ENCODE measurements around the gene MT1A.
"Not testable (repeated sequence)": the region's sequence is repeated elsewhere in the genome, so short reads cannot be mapped to it uniquely, and the experiment has no call there.

MT1A gene

DNA sequence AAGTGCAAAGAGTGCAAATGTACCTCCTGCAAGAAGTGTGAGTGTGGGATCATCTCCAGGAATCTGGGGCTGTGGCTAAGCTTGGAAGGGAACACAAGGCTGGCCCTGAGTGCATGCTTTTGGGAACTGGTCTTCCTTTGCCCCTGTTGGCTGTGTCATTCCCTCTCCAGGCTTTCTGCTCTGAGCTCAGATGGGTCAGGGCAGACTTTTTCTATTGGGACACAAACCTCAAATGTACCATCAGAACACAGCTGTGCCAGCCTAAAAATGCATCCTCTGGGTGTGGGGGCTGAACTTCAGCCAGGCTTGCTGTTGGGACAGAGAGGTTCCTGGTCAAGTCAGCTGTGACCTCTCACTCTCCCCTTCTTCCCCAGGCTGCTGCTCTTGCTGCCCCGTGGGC, 14.1 kb downstream of the MT1A start:
- no peak for DNase-seq (ENCODE audit: low read depth in 2 of 3, low spot score in 2 of 3)

DNA sequence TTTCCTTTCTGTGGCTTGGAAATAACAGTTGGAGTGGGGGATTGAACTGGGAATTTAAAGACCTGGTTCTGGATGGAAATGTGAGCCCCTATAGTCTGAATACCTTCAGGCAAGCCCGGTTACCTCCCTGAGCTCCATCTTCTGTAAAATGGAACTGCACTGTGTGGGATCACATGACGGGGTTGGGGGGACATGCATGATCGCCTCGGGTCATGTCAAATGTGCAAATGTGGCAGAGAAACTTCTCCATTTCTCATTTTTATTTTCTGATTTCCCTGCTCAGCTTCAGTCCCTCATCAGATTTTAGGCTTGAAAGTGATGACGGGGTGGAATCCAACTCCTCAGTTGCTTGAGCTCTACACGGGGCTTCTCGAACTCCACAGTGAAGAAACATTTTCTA, 14.8 kb downstream of the MT1A start:
- DNase-seq (ENCODE audit: low read depth in 2 of 3, low spot score in 2 of 3), result no peak

DNA sequence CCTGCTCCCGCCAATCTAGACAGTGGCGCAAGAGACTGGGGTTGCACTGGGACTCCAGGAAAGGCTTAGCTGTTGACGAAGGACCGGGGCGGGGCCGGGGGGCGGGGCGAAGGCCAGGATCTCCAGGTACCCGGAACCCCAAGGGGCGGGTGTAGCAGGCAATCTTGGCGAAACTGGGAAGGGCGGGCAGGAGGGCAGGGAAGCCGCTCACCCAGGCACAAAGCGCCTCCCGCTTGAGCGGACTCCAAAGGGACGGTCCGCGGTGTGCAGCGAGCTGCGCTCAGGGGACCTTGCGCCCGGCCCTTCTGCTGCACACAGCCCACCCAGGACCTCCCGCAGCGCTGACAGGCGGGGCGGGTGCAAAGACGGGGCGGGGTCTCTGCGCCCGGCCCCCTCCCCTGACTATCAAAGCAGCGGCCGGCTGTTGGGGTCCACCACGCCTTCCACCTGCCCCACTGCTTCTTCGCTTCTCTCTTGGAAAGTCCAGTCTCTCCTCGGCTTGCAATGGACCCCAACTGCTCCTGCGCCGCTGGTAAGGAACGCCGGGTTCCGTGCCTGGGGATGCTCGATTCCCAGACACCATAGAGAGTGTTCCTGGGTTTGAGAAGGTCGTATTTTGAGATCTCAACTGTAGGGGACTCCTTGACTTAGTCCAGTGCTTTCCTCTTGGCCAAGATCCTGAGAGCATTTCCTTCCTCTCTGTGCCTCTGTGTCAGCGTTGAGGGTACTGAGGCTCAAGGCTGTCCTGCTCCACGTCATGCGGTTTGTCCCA, 19.3 kb downstream of the MT1A start, which contains the start of gene MT1F:
TSS of gene MT1F (plus strand) at position 405 of the 772 bp plus-strand sequence. CDS start at position 505, 100 bp downstream.
- DNase-seq (ENCODE audit: low read depth in 2 of 3, low spot score in 2 of 3), result peak in 2 of 3 experiments; percentile 41 to 68

DNA sequence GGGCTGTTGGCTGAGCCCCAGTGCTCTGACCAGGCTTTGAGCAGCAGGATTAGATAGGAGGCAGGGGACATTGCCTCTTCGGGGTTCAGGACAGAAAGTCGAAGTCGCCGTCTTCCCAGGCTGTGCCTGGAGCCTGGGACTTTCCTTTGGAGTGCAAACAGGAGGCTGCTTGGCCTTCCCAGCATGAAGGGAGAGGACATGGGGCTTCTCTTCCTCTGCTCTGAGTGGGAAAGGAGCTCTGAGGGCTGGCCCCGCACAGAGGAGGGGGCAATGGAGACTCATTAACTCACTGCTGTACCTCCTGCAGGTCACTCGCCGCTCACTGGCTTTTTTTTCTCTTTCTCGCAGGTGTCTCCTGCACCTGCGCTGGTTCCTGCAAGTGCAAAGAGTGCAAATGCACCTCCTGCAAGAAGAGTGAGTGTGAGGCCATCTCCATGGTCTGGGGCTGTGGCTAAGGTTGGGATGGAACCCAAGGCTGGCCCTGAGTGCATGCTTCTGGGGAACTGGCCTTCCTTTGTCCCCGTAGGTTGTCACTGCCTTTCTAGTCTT, 19.9 kb downstream of the MT1A start:
- DNase-seq (ENCODE audit: low read depth in 2 of 3, low spot score in 2 of 3), result no peak

DNA sequence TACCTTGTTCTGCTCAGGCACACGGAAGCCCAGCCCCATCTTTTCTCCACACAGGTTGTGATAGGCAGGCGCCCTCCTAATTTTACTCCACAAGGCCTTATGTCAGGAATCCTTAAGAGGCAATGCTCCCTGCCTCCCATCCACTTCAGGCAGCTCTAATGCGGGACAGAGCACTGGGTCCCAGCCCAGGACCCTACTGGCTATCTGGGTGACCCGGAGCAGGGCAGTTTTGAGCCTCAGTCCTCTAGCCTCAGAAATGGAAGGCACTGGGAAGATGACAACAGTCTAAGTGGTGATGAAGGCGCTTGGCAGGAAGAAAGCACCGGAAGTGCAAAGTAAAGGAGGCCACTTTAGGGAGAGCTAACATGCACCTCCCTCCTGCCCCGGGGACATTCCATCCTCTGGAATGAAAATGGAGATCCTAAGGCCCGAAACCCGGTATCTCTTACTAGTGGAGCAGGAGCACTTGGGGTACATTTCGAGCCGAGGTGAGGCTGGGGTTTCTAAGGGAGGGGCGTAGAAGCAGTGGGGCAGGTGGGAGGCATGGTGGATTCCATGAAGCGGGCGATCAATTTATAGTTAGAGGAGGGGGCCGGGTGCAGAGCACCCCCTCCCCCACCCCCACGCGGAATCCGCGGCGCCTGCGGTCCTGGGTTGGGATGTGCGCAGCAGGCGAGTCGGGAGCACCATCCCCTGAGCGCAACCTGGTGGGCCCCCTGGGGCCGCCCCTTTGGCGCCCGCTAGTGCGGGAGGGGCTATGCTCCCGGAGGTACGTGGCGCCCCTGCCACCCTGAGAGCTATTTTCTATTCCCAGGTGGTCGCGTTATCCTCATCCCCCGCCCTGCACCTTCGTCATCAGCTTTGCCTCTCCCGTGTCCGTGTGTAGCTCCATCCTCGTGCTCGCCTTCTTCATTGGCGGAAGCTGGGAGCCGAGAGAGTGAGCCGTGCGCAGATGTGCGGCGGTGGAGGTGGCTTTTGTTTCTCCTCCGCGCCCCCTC, 24.2 kb downstream of the MT1A start:
- DNase-seq (ENCODE audit: low read depth in 2 of 3, low spot score in 2 of 3), result no peak

DNA sequence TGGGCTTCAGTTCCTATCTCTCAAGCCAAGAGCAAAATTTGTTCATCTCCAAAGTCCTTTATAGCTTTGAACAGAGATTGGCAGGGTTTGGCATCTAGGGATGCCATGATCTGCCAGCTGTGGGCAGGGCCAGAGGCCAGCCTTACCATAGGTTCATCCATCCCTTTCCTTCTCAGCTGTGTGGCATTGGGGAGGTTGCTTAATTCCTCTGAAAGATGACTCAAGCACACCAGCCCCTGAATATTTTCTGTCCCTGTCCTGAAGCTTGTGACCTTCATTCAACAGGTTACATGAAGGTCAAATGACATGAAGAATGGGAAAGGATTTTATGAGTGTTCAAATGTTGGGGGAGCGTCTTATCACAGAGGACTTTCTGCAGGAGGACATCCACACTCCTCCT, 26.0 kb downstream of the MT1A start:
- no peak for DNase-seq (ENCODE audit: low read depth in 2 of 3, low spot score in 2 of 3)

DNA sequence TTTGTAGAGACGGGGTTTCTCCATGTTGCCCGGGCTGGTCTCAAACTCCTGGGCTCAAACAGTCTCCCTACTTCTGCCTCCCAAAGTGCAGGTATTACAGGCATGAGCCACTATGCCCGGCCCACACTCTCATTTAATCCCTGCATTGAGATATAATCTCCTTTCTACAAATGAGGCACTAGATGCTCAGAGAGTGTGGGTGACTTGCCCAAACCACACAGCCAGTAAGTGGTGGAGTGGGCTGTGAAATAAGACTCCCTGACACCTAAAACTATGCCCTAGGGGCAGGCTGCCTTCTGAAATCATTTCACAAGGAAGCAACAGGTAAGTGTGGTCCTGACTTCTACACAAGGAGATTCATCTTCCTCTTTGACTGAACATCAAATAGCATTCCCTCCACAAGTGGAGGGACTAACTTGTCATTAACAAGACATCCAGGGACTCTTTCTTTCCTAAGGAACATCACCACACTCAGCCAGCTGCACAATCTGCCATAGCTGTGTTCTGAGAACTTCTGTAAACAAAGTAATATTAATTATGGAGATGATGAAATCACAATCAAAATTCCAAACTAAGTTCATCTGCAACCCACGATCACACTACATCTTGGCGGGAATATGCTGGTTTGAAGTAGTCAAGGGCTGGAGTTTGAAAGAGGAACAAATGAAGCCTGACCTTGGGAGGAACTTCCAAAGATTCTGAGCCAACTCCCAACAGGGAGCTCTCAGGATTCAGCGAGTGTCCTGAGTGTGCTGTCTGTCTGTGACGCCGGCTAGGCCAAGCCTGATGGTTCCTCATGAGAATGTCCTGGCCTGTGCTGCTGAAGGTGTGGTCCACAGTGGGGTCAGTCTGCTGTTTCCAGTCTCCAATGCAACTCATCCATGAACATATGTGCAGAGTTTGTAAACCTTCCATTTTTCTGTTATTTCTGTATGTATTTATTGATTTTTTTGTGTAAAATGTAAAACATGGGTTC, 27.1 kb downstream of the MT1A start:
- DNase-seq (ENCODE audit: low read depth in 2 of 3, low spot score in 2 of 3), result not testable (repeated sequence)

DNA sequence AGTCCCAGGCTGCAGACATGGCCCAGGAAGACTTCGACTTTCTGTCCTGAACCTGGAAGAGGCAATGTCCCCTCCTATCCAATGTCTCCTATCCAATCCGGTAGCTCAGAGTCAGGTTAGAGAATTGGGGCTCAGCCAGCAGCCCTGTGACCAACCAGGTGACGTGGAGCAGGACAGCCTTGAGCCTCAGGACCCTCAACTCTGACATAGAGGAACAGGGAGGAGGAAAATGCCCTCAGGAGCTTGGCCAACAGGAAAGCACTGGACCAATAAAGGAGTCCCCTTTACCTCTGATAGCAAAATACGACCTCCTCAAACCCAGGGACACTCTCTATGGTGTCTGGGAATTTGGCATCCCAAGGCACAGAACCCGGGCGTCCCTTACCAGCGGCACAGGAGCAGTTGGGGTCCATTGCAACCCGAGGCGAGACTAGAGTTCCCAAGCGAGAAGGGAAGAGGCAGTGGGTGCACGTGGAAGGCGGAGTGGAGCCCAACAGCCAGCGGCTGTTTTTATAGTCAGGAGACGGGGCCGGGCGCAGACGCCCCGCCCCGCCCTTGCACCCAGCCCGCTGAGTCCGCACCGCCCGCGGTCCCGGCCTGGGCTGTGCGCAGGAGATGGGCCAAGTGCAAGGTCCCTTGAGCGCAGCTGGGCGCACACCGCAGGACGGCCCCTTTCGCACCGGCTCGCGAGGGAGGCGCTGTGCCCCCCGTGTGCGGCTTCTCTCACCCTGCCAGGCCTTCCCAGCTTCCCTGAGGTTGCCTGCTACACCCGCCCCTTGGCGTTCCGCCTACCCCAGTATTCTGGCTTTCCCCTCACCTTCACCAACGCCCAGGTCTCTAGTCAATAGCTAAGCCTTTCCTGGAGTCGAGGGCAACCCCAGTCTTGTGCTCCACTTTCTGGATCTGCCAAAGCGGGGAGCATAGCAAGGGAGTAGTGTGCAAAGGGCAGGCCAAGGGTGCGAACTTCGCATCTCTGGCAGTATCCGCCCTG, 29.4 kb downstream of the MT1A start, which contains the start of gene MT1G:
TSS of gene MT1G (minus strand) at position 485 of the 991 bp plus-strand sequence. CDS start at position 413, 72 bp downstream.
- DNase-seq (ENCODE audit: low read depth in 2 of 3, low spot score in 2 of 3), result no peak

DNA sequence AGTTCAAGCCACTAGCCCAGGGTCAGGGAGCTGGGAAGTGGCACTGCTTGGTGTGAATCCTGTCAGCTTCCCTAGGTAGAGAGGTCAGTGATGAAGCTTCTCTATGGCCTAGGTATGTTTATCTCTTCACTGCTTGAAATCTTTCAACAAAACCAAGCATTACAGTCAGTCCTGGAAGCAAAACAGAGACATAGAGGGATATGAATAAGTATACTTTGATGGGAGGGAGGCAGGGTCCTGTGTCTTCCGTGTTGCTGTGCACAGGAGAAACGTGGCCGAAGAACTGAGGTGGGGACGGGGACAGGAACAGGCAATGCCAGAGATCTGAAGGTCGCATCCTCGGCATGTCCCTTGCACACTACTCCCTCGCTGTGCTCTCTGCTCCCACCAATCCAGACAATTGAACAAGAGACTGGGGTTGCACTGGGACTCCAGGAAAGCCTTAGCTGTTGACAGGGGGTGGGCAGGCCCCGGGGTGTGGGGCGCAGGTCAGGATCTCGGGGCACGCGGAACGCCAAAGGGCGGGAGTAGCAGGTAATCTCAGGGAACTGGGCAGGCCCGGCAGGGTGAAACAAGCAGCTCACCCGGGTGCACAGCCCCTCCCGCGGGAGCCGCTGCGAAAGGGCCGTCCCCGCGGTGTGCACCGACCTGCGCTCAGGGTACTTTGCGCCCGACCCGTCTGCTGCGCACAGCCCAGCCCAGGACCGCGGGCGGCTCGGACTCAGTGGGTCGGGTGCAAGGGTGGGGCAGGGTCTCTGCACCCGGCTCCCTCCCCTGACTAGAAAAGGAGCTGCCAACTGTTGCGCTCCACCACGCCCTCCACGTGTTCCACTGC, 30.8 kb downstream of the MT1A start, which contains the start of gene MT1H:
TSS of gene MT1H (plus strand) at position 810 of the 835 bp plus-strand sequence. CDS start 71 bp downstream, outside the sequence.
- DNase-seq (ENCODE audit: low read depth in 2 of 3, low spot score in 2 of 3), result no peak

DNA sequence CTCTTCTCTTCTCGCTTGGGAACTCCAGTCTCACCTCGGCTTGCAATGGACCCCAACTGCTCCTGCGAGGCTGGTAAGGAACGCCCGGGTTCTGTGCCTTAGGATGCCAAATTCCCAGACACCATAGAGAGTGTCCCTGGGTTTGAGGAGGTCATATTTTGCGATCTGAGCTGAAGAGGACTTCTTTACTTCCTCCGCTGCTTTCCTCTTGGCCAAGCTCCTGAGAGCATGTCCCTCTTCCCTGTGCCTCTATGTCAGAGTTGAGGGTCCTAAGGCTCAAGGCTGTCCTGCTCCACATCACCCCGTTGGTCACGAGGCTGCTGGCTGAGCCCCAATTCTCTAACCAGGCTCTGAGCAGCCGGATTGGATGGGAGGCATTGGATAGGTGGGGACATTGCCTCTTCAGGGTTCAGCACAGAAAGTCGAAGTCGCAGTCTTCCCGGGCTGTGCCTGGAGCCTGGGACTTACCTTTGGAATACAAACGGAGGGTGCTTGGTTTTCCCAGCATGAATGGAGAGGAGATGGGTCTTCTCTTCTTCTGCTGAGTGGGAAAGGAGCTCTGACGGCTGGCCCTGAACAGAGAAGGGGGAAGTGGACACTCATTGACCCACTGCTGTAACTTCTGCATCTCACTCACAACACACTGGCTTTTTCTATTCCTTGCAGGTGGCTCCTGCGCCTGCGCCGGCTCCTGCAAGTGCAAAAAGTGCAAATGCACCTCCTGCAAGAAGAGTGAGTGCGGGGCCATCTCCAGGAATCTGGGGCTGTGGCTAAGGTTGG, 31.6 kb downstream of the MT1A start:
- DNase-seq (ENCODE audit: low read depth in 2 of 3, low spot score in 2 of 3), result no peak

DNA sequence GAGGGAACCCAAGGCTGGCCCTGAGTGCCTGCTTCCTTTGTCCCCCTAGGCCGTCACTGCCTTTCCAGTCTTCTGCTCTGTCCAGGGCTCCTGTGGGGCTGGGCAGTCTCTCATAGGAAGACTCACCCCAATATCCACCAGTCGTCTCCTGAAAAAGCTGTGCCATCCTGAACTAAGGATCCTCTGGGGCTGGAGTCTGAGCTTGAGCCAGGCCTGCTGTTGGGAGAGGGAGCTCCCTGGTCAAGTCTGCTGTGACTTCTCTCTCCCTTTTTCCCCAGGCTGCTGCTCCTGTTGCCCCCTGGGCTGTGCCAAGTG, 32.1 kb downstream of the MT1A start:
- no peak for DNase-seq (ENCODE audit: low read depth in 2 of 3, low spot score in 2 of 3)

DNA sequence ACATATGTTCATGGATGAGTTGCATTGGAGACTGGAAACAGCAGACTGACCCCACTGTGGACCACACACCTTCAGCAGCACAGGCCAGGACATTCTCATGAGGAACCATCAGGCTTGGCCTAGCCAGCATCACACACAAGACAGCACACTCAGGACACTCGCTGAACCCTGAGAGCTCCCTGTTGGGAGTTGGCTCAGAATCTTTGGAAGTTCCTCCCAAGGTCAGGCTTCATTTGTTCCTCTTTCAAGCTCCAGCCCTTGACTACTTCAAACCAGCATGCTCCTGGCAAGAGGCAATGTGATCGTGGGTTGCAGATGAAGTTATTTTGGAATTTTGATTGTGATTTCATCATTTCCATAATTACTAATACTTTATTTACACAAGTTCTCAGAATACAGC, 33.2 kb downstream of the MT1A start:
- not testable (repeated sequence) for DNase-seq (ENCODE audit: low read depth in 2 of 3, low spot score in 2 of 3)

DNA sequence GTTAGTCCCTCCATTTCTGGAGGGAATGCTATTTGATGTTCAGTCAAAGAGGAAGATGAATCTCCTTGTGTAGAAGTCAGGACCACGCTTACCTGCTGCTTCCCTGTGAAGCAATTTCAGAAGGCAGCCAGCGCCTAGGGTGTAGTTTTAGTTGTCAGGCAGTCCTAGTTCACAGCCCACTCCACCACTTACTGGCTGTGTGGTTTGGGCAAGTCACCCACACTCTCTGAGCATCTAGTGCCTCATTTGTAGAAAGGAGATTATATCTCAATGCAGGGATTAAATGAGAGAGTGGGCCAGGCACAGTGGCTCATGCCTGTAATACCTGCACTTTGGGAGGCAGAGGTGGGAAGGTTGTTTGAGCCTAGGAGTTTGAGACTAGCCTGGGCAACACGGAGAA, 33.7 kb downstream of the MT1A start:
- not testable (repeated sequence) for DNase-seq (ENCODE audit: low read depth in 2 of 3, low spot score in 2 of 3)

DNA sequence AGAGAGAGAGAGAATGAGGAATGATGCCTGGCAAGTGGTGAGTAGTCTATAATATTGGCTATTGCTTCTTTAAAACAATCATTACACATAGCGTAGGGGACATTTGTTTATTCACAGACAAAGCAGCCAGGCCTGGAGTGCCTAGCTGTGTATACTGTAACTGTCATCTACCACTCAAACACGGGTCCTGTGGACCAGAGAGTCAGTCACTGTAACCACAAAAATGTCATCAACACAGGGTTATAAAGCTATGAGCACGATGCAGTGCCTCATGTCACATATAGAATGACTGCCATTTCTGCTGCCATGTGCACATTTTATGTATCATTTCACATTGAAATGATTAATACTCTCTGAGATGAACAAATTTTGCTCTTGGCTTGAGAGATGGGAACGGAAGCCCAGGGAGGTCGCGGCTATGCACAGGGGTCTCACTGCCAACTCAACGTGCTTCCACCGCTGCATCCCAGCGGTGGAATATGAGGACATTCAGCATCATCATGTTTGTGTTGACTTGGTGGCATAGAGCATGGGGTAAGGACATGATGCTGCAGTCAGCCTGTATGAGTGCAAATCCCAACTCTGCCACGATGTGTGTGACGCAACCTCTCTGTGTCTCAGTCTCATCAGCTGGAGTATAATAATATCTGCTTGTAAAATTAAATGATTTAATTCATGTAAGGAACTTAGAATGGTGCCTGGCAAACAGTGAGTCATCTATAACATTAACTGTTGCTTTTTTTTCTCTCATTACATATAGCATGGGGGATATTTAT, 34.5 kb downstream of the MT1A start:
- no peak for DNase-seq (ENCODE audit: low read depth in 2 of 3, low spot score in 2 of 3)

DNA sequence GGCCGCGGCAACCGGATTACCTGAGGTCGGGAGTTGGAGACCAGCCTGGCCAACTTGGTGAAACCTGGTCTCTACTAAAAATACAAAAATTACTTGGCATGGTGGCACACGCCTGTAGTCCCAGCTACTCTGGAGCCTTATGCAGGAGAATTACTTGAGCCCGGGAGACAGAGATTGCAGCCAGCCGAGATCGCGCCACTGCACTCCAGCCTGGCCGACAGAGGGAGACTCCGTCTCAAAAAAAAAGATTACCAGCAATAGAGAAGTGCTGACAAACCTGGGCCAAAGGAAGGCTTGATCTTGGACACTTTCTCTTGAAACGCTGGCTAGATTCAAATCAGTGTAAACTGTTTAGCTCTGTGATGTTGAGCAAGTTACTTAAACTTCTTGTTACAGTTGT, 35.5 kb downstream of the MT1A start:
- no peak for DNase-seq (ENCODE audit: low read depth in 2 of 3, low spot score in 2 of 3)

DNA sequence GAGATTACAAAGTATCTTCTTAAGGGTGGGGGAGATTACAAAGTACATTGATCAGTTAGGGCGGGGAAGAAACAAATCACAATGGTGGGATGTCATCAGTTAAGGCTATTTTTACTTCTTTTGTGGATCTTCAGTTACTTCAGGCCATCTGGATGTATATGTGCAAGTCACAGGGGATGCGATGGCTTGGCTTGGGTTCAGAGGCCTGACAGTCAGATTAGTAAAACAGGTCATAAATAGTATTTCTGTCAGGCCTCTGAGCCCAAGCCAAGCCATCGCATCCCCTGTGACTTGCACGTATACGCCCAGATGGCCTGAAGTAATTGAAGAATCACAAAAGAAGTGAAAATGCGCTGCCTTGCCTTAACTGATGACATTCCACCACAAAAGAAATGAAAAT, 36.1 kb downstream of the MT1A start:
- DNase-seq (ENCODE audit: low read depth in 2 of 3, low spot score in 2 of 3), result not testable (repeated sequence)
